SK-N-MC (cell line): ENCODE results near the gene FAM210A.

Experiments used
- EZH2 ChIP-seq: fragments of 200-600 bp; sonication (generic); IDR thresholded peaks from one replicate; pipeline ENCODE4 v1.6.1; 2017; ENCODE audit warnings: antibody characterized with exemption
- FOXP2 ChIP-seq: optimal IDR thresholded peaks from 2 replicates; pipeline ENCODE3; 2011; ENCODE audit warnings: mild to moderate bottlenecking, moderate library complexity; ENCODE audit not compliant: insufficient read depth; ENCODE audit errors: extremely low read length, control extremely low read depth
- POLR2AphosphoS5 ChIP-seq: IDR thresholded peaks from 2 replicates; pipeline ENCODE4 v1.6.1; 2012; ENCODE audit warnings: mild to moderate bottlenecking, low read depth, low read length, borderline replicate concordance

- TF ChIP-seq POLR2AphosphoS5 (no peak), EZH2 (no peak), FOXP2 (no peak)
These were observed 37.9 kb downstream of the FAM210A start for GRCh38 chr18:13688191-13689136.
